ENCODE results near the gene TMCC1. TPM values are rescaled to one million over a fixed set of nuclear protein-coding genes. Genes with fewer than 3 reads are reported as not detected.

Gene TMCC1
- total and polyA plus RNA-seq, 2 donors (not counting 3 experiments of a cell fraction or from before 2014, with no cell fraction given): 17.4 to 38.4 TPM

- Histone ChIP-seq H3K9me1 (replicated peaks; ENCODE audit: control insufficient read depth, extremely low read depth, insufficient read depth, low read length) (no peaks in the 10 kb centered on the region), H4K20me1 (replicated peaks; ENCODE audit: control insufficient read depth, extremely low read depth, insufficient read depth, low read length) (no peaks in the 10 kb centered on the region), H3K36me3 (ENCODE audit: control insufficient read depth in 2 of 2, extremely low read depth in 1 of 2, insufficient read depth in 2 of 2, low read length in 2 of 2) (no peaks in the 10 kb centered on the region), H3K79me2 (ENCODE audit: control insufficient read depth, insufficient read depth, low read length) (no peaks in the 10 kb centered on the region), H3K9ac (replicated peaks; ENCODE audit: extremely low read depth, insufficient read depth, low read length) (no peak overlapping the region), H2AFZ (ENCODE audit: low read depth, low read length) (no peak overlapping the region), H3K4me3 (replicated peaks in 1 of 3; ENCODE audit: insufficient read depth in 1 of 3, low read depth in 1 of 3, low read length in 3 of 3) (no peak overlapping the region), H3K4me2 (ENCODE audit: insufficient read depth, low read length) (no peak overlapping the region), H3K27me3 (ENCODE audit: control insufficient read depth in 2 of 2, insufficient read depth in 2 of 2, low read length in 2 of 2) (no peaks in the 10 kb centered on the region), H3K27ac (ENCODE audit: insufficient read depth, low read depth, low read length) (no peak overlapping the region), H3K9me3 (replicated peaks; ENCODE audit: control insufficient read depth, insufficient read depth, low read length) (no peaks in the 10 kb centered on the region), H3K4me1 (ENCODE audit: control insufficient read depth, extremely low read depth, insufficient read depth, low read length) (no peaks in the 10 kb centered on the region)
- dilution Hi-C loops (cut with MboI; ENCODE audit: extremely low pct_ligation_motif_present, low sequenced_read_pairs): no loop called here
- ChIA-PET POLR2A (no interaction called here), CTCF (no interaction called here)
- TF ChIP-seq POLR2AphosphoS5 (IDR thresholded peaks at IDR 0.05; ENCODE audit: insufficient read depth, low read depth, low read length): no peak
- TF ChIP-seq CTCF (IDR thresholded peaks at IDR 0.05; ENCODE audit: extremely low read depth in 1 of 2, insufficient read depth in 1 of 2, low read depth in 1 of 2, low read length in 2 of 2): no peak
- FAIRE-seq (no peak), DNase-seq (ENCODE audit: low read depth, low spot score) (no peak)
- intact Hi-C loops (cut with micrococcal nuclease): no loop called here
- BruUV-seq (replicated peaks): no TSS peak
Observed at GRCh38 chr3:129740090-129740489, 153.4 kb downstream of the TMCC1 start.

DNA sequence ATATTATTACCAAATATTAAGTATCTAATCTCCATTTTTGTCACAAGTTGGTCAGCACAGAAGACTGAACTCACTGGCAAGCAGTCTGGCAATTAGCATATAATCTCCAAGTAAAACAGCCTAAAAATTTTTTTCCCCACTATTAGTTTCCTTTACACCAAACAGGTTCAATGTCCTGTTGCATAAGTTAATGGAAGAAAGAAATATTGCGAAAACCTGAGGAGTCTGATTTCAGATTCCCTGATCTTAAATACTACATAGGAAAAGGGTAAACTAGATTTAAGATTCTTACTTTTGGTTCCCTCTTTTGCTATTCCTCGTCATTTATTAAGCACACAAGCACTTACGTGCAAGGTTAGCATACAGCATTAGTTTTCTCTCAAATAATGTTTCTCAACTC is 153.9 kb downstream of the TMCC1 start:
- DNase-seq (ENCODE audit: low read depth, low spot score) (no peak), FAIRE-seq (no peak)
- H3K27me3 ChIP-seq (ENCODE audit: control insufficient read depth in 2 of 2, insufficient read depth in 2 of 2, low read length in 2 of 2): no peaks in the 10 kb centered on the region
- no peaks in the 10 kb centered on the region for H4K20me1 ChIP-seq (replicated peaks; ENCODE audit: control insufficient read depth, extremely low read depth, insufficient read depth, low read length)
- H3K9me1 ChIP-seq (replicated peaks; ENCODE audit: control insufficient read depth, extremely low read depth, insufficient read depth, low read length): no peaks in the 10 kb centered on the region
- no TSS peak for BruUV-seq (replicated peaks)
- H3K4me3 ChIP-seq (replicated peaks in 1 of 3; ENCODE audit: insufficient read depth in 1 of 3, low read depth in 1 of 3, low read length in 3 of 3): no peak overlapping the region
- TF ChIP-seq GATA2 (IDR thresholded peaks at IDR 0.05; ENCODE audit: insufficient read depth, insufficient read length, low read depth, low read length) (no peak), MAX (IDR thresholded peaks at IDR 0.05; ENCODE audit: insufficient read depth, insufficient read length) (no peak), CTCF (IDR thresholded peaks at IDR 0.05; ENCODE audit: extremely low read depth in 1 of 2, insufficient read depth in 1 of 2, low read depth in 1 of 2, low read length in 2 of 2) (no peak), FOS (IDR thresholded peaks at IDR 0.05; ENCODE audit: borderline replicate concordance, insufficient read depth, low read length) (no peak)
- CTCF ChIA-PET: no interaction called here
- POLR2A ChIA-PET: no interaction called here
- no peaks in the 10 kb centered on the region for H3K4me1 ChIP-seq (ENCODE audit: control insufficient read depth, extremely low read depth, insufficient read depth, low read length)
- no peak overlapping the region for H3K27ac ChIP-seq (ENCODE audit: insufficient read depth, low read depth, low read length)
- no peak overlapping the region for H3K4me2 ChIP-seq (ENCODE audit: insufficient read depth, low read length)
- H3K9ac ChIP-seq (replicated peaks; ENCODE audit: extremely low read depth, insufficient read depth, low read length): no peak overlapping the region
- H3K36me3 ChIP-seq (ENCODE audit: control insufficient read depth in 2 of 2, extremely low read depth in 1 of 2, insufficient read depth in 2 of 2, low read length in 2 of 2): no peaks in the 10 kb centered on the region
- dilution Hi-C loops (cut with MboI; ENCODE audit: extremely low pct_ligation_motif_present, low sequenced_read_pairs) (no loop called here), intact Hi-C loops (cut with micrococcal nuclease) (no loop called here)
- no peaks in the 10 kb centered on the region for H3K79me2 ChIP-seq (ENCODE audit: control insufficient read depth, insufficient read depth, low read length)
- H3K9me3 ChIP-seq (replicated peaks; ENCODE audit: control insufficient read depth, insufficient read depth, low read length): no peaks in the 10 kb centered on the region
- H2AFZ ChIP-seq (ENCODE audit: low read depth, low read length): no peak overlapping the region
